ENCODE results near the gene RNF225. TPM values are rescaled to one million over a fixed set of nuclear protein-coding genes. Genes with fewer than 3 reads are reported as not detected.
"Not testable (repeated sequence)": the region's sequence is repeated elsewhere in the genome, so short reads cannot be mapped to it uniquely, and the experiment has no call there.

The RNF225 gene
- total RNA-seq, 1 donor from 2014 or later: 0.27 TPM

GRCh38 chr19:58386576-58387337 is 8.7 kb upstream of the RNF225 start, which contains the start of gene RPS5:
TSS of gene RPS5 (plus strand) at chr19:58387269. CDS start at chr19:58388138, 869 bp downstream.
- intact Hi-C loops (cut with micrococcal nuclease): loop anchor here (1.0 kb wide), 6 partner anchors 15 to 80 kb away; partner anchors contain the start of genes ZNF132, ZNF497, ZNF584 and ZSCAN22

- intact Hi-C loops (cut with micrococcal nuclease): loop anchor here (1.0 kb wide), 6 partner anchors 14 to 79 kb away; partner anchors contain the start of genes ZNF132, ZNF497, ZNF584 and ZSCAN22
Measured at GRCh38 chr19:58387338-58388174, 7.9 kb upstream of the RNF225 start.

GRCh38 chr19:58388175-58388526 is 7.3 kb upstream of the RNF225 start:
- intact Hi-C loops (cut with micrococcal nuclease): no loop called here

- intact Hi-C loops (cut with micrococcal nuclease): no loop called here
Measured at GRCh38 chr19:58392945-58393724, 2.3 kb upstream of the RNF225 start.

GRCh38 chr19:58393725-58394033 is 1.8 kb upstream of the RNF225 start:
- intact Hi-C loops (cut with micrococcal nuclease): no loop called here

GRCh38 chr19:58394821-58395219 is 636 bp upstream of the RNF225 start:
- intact Hi-C loops (cut with micrococcal nuclease): no loop called here

- intact Hi-C loops (cut with micrococcal nuclease): no loop called here
Measured at GRCh38 chr19:58395979-58396627, 647 bp downstream of the RNF225 start.

GRCh38 chr19:58396691-58397532 is 1.5 kb downstream of the RNF225 start:
- intact Hi-C loops (cut with micrococcal nuclease): no loop called here

- intact Hi-C loops (cut with micrococcal nuclease): no loop called here
Measured at GRCh38 chr19:58397533-58398037, 2.1 kb downstream of the RNF225 start.

- intact Hi-C loops (cut with micrococcal nuclease): no loop called here
Measured at GRCh38 chr19:58398087-58398486, 2.6 kb downstream of the RNF225 start.

- intact Hi-C loops (cut with micrococcal nuclease): no loop called here
Measured at GRCh38 chr19:58398545-58398944, 3.1 kb downstream of the RNF225 start.

- intact Hi-C loops (cut with micrococcal nuclease): loop anchor here (2.0 kb wide), 1 partner anchor 75 kb away; no protein-coding TSS in a partner anchor
Measured at GRCh38 chr19:58399903-58400302, 4.4 kb downstream of the RNF225 start.

GRCh38 chr19:58400316-58400915 is 5.0 kb downstream of the RNF225 start:
- intact Hi-C loops (cut with micrococcal nuclease): loop anchor here (2.0 kb wide), 1 partner anchor 74 kb away; no protein-coding TSS in a partner anchor

GRCh38 chr19:58400916-58401839 is 5.7 kb downstream of the RNF225 start:
- intact Hi-C loops (cut with micrococcal nuclease): loop anchor here (1.0 to 2.0 kb wide), 6 partner anchors 14 to 98 kb away; partner anchors contain the start of genes RPS5, ZNF132, ZNF324B and ZNF837

GRCh38 chr19:58401840-58402421 is 6.5 kb downstream of the RNF225 start:
- intact Hi-C loops (cut with micrococcal nuclease): loop anchor here (1.0 to 2.0 kb wide), 6 partner anchors 15 to 97 kb away; partner anchors contain the start of genes RPS5, ZNF132, ZNF324B and ZNF837

GRCh38 chr19:58403920-58404478 is 8.5 kb downstream of the RNF225 start:
- intact Hi-C loops (cut with micrococcal nuclease): not testable (repeated sequence)
